T-helper 22 cell (primary cell): Measurements from ENCODE around the gene PAQR6.

Experiments used
- DNase-seq: peaks from one replicate; pipeline ENCODE4 v3.0.0-alpha.2; 2020; ENCODE audit warnings: low read depth

Gene PAQR6

GRCh38 chr1:156247460-156248322 is at the start of gene PAQR6:
Gene PAQR6 (minus strand): TSS chr1:156248056. CDS start chr1:156246731, 1,325 bp downstream.
- DNase-seq: no peak

DNA sequence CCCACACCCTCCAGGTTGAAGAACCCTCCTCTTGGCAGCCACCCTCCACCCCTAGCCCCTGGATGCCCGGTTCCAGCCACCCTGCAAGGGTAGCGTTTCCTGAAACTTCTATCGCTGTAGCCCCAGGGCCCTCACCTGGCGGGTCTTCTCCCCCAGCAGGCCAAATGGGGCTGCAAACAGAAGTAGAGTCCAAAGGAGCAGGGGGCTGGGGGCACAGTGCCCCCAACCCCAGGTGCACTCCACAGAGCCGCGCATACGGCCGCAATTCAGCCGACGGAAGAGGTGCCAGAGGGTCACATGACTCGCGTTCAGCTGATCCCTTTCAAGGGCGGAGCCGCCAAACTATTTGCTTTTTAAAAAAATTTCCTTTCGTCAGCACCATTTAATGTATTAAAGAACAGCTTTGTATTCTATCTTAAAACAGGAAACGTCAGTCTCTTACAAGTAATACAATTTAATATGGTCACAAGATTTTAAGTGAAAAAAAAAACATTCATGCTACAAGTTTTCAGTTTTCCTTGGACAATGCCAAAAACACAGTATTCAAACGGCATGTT is 47.6 kb upstream of the PAQR6 start, which contains the start of gene GLMP:
GLMP (minus strand) TSS at position 289 of the 557 bp plus-strand sequence; CDS start at position 255, 34 bp downstream.
- peak; percentile 24 for DNase-seq

DNA sequence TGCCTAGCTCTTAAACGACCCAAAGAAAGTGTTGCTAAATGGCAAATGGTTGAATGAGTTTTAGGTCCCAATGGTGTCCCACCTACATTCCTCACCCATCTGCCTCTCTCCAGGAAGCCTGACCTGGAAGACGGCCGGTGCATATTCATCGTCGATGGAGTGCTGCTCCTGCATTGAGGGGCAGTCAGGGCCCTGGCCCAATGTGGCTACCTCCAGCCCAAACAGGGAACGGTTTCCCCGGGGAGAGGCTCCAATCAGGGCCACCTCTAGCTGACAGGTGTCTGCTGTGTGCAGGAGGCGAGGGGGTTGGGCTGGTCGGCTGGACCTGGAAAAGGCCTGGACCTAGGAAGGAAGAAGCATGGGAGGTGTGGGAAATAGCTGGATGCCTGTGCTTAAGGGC is 46.0 kb upstream of the PAQR6 start:
- DNase-seq: no peak

DNA sequence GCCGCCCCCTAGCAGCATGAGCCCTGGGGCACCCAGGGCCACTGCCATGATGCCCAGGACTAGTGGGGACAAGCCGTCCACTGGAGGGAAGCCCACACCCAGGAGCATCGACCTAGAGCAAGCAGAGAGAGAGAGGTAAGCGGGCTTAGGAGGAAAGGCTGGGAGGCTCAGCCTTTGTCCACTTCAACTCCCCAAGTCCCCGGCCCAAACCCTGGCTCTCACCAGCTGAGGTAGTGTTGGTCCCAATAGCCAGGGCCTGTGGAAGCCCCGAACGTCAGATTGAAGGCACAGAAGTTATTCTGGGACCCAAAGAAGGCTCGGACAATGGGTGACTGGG is 45.2 kb upstream of the PAQR6 start:
- no peak for DNase-seq

GRCh38 chr1:156291226-156292061 is 43.6 kb upstream of the PAQR6 start:
- DNase-seq: no peak

GRCh38 chr1:156289857-156290256 is 42.0 kb upstream of the PAQR6 start:
- DNase-seq: no peak

DNA sequence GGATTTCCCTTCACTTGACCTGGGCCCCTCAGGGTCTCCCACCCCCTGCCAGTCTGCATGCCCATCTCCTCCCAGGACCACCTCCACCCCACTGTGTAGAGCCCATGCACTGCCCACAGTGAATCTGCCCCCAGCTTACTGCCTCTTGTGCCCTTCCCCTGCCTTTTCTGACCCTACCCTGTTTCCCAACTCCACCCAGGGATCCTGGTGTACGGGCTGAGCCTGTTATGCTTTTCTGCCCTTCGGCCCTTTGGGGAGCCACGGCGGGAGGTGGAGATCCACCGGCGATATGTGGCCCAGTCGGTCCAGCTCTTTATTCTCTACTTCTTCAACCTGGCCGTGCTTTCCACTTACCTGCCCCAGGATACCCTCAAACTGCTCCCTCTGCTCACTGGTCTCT is 38.2 kb upstream of the PAQR6 start:
- DNase-seq: no peak

DNA sequence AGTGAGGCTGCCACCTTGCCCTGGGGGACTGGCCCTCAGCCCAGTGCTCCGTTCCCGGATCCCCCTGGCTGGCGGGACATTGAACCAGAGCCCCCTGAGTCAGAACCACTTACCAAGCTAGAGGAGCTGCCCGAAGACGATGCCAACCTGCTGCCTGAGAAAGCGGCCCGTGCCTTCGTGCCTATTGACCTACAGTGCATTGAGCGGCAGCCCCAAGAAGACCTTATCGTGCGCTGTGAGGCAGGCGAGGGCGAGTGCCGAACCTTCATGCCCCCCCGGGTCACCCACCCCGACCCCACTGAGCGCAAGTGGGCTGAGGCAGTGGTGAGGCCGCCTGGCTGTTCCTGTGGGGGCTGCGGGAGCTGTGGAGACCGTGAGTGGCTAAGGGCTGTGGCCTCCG is 37.6 kb upstream of the PAQR6 start:
- no peak for DNase-seq

GRCh38 chr1:156284757-156285156 is 36.9 kb upstream of the PAQR6 start:
- no peak for DNase-seq

DNA sequence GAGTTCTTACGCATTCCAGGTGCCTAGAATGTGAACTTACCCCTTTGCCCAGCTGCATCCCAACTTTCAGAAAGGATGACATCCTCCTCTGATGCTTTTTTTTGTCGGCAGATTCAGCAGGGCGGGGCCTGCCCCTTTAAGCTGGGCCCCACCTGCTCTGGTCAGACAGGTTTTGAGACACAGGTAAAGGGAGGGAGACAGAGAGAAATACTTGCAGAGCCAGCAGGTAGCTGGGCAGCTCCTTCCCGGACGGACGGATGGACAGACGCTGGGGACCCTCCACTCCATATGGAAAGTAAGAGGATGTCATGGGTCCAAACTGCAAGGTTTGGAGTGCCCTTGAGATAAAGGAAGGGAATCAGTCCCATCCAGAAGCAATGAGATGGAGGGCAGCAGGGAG is 36.3 kb upstream of the PAQR6 start, which contains the start of gene TMEM79:
TMEM79 (plus strand) TSS at position 214 of the 400 bp plus-strand sequence. CDS start 902 bp downstream, outside the sequence.
- no peak for DNase-seq

GRCh38 chr1:156283521-156283920 is 35.7 kb upstream of the PAQR6 start:
- no peak for DNase-seq

GRCh38 chr1:156282479-156283222 is 34.8 kb upstream of the PAQR6 start, which contains the start of gene SMG5:
Gene SMG5 (minus strand): TSS chr1:156282825. CDS start chr1:156282680, 145 bp downstream.
- DNase-seq: peak; percentile 95

DNA sequence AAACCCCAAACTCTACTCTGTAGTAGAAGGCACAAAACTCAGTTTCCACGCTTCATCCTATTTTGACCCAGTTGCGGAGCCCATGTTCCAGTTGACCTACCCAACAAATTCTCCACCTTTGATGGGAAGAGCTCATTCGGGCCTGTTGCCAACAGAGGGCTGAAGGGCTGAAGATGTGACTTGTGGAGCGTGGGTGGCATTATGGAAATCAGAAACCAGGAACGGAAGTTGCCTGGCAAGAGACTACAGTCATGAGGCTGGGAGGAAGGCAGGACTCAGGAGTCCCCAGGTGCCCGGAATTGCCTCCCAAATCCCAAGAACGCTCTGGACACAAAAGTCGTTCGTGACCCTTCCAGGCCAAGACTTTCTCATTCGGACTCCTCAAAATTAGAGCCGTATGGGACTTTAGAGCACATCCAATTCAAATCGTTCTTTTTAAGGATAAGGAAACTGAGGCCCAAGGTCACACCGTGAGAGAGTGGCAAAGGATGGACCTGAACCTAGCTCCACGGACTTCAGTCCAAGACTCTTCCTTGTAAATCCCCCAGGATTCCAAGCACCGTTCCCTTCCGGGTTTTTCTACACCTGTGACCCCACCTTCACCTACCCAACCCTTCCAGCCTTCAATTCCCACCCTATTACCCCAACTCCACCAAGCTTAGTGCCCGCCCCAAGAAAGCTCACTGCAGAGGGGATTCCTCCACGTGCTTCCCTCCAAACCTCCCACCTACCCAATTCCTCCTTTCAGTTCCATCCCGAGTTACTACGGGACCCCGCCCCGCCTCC is 34.0 kb upstream of the PAQR6 start:
- no peak for DNase-seq

GRCh38 chr1:156281281-156281680 is 33.4 kb upstream of the PAQR6 start:
- DNase-seq: no peak

GRCh38 chr1:156279837-156280236 is 32.0 kb upstream of the PAQR6 start:
- no peak for DNase-seq

GRCh38 chr1:156276966-156277381 is 29.1 kb upstream of the PAQR6 start:
- DNase-seq: no peak

GRCh38 chr1:156276532-156276931 is 28.7 kb upstream of the PAQR6 start:
- no peak for DNase-seq

- DNase-seq: no peak
These were observed 22.5 kb upstream of the PAQR6 start for GRCh38 chr1:156270314-156270713.

- DNase-seq: no peak
These were observed 20.5 kb upstream of the PAQR6 start for GRCh38 chr1:156268336-156268735.

- DNase-seq: no peak
These were observed 18.2 kb upstream of the PAQR6 start for GRCh38 chr1:156266051-156266450.

GRCh38 chr1:156263288-156263655 is 15.4 kb upstream of the PAQR6 start:
- DNase-seq: no peak
